CD4-positive, alpha-beta T cell treated with Interleukin-15 for 4 hours (primary cell): ENCODE data around the gene CHKA.
A peak's percentile ranks its signal among the peaks of the same experiment; 100 is the strongest.

Experiments used
- DNase-seq: peaks from one replicate; pipeline ENCODE4 v3.0.0-alpha.2; 2020; ENCODE audit warnings: low spot score

Gene CHKA

DNA sequence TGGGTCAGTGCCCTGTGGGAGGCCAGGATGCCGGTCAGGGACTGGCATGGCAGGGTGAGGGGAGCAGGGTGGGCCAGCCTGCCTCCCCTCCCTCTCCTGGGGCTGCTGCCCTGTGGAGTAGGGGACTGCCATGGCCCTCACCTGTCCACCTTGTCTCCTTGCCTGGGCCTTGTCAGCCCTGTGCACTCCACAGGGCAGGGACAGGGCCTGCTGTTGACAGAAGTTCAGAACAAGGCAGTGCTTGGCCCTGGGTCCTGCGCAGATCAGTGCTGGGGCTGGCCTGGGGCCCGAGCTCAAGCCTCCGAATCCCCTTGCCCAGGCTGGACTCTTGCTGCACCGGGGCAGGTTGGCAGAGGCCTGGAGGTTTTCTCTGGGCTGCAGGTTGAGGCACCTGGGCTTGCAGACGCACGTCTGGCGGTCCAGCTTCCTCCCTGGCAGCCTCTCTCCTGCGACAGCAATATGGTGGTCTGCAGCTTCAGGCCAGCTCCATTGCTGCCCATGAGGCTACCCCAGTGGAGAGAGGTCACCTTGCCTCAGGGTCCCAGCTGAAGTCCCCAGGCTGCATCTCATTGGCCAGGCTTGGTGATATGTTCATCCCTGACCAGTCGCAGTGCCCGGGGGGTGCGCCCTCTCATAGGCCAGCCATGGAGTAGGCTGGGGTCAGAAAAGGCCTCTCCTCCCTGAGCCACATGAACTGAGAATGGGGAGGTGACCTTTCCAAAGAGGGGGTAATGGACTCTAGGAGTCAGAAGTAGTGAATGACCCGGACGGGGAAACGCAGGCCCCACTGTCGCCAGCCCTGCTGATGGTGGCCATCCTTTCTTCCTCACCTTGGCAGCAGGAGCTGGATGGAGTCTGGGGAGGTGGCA, 21.5 kb upstream of the CHKA start:
- no peak for DNase-seq

DNA sequence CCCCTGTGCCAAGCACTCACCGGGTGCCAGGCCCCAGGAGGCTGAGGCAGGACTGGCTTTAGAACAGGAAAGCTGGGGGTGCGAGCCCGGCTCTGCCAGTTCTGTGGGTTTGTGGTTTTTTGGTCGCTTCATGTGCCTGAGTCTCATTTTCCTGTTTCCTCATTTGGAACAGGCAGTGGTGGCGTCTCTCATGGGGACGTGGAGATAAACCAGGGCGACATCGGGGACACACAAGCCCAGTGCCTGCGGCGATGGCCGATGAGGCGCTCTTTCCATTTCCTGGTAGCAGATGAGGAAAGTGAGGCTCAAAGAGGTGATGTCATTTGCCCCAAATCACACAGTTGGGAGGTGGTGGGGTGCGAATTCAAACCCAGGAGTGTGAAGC, 20.8 kb upstream of the CHKA start:
- no peak for DNase-seq

DNA sequence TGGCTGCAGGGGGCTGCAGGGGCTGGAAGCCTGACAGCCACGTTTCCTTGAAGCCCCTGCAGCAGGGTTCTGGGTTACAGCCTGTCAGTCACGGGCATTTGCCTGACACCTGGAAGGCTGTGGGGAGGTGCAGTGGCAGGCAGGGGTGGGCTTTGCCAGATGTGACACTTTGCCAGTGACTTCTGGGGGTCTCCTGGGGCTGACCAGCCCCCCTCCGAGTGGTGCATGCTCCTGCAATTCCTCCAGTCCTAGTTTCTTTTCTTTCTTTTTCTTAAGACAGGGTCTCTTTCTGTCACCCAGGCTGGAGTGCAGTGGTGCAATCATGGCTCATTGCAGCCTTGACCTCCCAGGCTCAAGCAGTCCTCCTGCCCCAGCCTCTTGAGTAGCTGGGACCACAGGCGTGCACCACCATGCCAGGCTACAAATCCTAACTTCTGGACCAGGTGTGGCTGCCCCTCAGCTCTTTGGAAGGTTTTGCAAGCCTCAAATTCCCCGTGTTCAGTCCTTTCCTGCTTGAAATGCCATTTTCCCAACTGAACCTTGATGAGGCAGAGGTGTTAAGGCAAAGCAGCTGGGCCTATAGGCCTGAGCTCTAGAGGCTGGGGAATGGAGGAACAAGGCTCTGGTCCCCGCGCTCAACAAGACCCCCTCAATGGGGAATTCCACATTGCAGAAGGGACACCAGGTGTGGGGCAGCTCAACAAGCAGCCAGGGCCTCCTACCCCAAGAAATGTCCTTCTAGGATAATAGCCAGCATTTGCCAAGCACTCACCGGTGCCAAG, 20.2 kb upstream of the CHKA start:
- no peak for DNase-seq

DNA sequence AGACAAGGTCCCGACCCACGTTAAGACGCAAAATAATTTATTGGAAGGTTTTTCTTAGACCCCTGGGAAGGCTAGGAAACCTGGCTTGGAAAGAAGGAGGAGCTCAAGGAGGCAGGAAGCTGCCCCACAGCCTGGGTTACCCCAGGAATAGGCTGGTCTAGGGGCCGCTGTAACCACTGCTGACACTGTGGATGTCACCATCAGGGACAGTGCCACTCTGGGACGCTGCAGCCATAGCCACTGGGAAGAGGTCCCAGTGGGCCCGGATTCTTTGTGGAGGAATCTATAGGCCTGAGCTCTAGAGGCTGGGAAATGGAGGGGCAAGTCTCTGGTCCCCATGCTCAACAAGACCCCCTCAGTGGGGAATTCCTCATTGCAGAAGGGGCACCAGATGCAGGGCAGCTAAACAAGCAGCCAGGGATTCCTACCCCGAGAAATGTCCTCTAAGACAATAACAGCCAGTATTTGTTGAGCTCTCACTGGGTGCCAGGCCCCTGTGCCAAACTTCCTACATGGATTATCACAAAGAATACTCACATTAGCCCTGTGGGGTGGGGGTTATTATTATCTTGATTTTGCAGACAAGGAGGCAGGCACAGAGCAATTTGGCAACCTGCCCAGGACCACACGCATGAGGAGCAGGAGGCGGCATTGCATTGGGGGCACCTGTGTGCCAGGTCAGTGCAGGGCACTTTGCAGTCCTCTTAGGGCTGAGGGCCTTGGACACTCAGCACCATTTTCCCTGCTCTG, 19.5 kb upstream of the CHKA start:
- no peak for DNase-seq

DNA sequence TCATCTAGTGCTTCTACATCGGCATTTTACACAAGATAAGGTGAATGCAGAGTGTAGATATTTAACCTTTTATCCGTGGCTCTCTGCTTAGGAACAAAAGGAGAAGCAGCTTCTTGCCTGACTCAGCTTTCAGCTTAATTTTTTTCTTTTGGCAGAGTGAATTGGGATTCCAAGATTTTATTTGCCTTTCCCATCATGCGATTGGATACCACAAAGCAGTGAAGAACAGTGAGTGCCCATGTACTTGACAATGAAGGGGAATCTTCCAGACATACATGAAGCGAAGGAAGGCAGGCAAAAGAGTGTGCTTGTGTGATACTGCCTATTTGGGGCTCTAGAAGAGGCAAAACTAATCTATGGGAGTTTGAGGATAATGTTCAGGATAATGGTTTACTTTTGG, 17.0 kb upstream of the CHKA start:
- DNase-seq: no peak

DNA sequence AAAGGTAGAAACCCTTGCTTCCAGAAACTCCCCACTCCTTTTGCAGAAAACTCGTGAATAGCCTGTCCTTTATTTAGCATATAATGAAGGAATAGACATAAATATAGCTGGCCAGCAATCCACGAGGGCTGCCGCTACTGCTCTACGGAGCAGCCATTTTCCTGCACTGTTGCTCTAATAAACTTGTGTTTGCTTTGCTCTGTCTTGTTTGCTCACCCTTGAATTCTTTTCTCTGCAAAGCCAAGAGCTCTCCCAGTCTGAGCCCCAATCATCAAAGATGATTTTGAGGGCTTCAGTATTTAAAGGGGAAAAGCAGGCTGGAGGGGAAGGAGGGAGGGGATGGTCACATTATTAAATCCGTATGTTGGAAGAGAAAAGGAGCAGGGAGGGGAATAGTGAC, 16.6 kb upstream of the CHKA start:
- DNase-seq: no peak

DNA sequence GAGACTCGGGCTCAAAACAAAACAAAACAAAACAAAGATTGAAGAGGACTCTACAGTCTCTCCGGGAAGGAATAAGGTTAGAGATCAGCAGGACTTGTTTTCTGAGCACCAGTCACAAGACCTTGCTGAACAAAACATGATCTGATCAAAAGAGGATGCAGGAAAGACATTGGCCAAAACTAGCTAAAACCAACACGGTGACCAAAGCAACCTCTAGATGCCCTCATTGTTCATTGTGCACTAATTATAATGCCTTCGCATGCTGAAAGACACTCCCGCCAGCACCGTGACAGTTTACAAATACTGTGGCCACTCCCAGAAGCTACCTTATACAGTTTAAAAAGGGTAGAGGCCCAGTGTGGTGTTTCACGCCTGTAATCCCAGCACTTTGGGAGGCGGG, 15.7 kb upstream of the CHKA start:
- DNase-seq: no peak

DNA sequence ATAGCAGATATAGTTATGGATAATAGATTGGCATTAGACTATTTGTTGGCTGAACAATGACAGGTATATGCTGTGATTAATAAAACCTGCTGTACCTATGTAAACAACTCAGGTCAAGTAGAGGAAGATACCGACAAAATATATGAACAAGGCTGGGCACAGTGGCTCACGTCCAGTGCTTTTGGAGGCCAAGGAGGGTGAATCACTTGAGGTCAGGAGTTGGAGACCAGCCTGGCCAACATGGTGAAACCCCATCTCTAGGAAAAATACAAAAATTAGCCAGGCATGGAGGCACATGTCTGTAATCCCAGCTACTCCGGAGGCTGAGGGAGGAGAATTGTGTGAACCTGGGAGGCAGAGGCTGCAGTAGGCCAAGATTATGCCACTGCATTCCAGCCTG, 14.0 kb upstream of the CHKA start:
- DNase-seq: no peak

DNA sequence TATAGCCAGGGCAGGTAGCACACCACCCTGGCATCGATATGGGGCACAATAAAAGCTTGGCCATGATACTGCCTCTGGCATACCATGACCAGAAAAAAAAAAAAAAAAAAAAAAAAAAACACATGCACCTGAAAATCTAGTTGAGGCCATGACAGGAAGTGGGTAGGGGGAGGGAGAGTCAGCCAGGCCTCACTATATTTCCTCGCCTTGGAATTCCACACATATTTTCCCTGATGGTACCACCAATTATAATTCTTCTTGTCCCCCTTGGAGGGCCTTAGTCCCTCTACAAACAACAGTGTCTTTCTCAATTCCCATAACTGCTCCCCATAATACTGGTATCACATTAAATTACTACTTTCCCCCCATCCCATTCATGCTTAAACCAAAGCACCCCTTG, 12.6 kb upstream of the CHKA start:
- DNase-seq: no peak

DNA sequence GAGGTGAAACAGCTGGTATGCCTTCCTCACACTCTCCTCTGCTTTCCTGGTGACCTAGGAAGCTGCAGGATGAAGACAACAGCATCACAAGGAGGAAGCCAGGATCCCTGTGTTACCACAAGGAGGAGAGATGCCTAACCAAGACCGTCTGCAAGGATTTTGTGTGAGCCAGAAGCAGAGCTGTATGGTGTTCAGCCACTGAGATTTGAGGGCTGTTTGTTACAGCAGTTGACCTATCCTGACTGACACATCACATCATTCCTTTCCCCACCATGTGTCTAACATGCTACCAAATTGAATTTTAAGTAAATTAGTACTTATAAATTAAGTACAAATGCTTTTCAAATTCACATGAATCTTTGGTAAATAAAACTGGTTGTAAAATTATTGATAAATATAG, 8.9 kb upstream of the CHKA start:
- no peak for DNase-seq

DNA sequence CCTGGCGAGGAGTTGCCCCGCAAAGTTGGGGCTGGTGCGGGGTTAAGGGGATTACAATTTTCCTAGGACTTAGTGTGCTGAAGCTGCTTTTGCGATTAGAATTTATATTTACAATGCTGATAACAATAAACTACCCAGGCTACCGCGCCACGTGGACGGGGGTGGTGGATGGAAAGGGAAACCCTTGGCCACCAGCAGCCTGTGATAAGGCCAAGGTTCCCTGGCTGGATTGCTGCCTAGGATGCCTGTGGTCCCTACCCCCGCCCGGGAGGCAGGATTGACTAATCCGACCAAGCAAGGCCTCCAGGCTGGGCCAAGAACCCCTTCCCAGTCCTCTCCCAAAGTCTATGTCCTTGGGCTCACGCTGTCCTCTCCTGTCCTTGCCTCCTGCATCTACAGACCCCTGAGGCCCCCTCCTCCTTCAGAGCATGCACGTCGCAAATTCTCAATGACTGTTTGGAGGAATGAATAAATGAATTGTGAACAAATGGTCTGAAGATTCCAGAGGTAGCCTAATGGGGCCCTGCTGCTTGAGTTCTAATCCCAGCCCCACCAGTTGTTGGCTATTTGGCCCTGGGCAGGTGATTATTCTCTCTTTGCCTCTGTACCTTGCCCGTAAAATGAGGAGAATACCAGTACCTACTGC, 7.6 kb upstream of the CHKA start:
- DNase-seq: no peak

DNA sequence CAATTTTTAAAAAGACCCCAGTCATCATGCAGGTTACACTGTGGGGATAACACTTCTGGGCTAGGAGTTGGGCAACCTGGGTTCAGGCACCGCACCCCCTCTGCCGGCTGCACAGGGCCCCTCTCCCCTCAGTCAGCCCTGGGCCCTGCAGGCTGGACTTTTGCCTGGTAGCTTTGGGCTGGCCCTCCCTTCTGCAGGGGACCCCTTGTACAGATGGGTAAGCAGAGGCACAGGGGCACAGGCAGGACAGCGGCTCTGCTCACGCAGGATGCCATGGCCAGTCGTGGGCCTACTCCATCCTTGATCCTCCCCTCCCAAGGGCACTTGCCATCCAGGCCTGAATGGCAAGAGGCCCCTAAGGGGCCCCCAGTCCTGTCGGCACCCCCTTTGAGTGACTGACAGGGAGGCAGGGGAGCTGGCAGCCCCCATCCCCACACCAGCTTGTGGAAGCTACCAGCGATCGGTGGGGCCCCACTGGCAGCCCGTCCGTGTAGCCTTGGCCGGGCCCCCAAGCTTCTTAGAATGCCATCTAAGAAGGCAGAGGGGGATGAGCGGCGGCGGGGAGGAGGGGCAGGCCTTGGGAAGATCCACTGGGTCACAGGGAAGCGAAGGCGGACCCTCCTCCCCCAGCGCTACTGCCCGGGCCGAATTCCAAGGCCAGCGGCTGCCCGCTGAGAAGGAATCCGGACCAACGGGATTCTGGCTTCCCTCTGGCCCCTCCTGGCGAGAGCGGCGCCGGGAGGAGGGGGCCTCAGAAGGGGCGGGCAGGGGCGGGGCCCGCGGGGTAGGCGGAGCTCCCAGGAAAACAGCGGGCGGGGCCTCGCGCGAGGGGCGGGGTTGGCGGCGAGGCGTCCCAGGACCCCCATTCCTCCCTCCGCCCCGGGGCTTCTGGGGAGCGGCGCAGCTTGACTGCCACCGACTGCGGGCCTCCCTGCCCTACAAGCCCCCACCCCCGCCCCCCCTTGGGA, 6.8 kb upstream of the CHKA start:
- DNase-seq: no peak

DNA sequence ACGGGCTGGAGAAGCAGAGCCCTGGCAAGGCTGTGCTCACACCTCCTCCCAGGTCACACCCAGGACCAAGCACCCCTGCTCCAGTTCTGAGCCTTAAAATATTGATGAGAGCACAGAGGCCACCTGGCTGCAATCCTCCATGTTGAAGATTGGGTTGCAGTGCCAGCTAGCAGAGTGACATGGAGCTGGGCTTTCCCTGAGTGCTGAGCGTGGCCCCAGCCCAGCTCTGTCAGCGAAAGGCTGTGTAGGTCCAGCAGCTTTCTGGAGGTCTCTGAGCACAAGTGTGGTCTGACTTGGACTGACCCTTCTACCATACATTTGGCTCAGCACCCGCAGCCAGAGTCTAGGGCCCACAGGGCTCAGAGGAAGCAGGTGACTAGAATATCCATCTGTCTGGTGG, 4.0 kb upstream of the CHKA start:
- DNase-seq: no peak

DNA sequence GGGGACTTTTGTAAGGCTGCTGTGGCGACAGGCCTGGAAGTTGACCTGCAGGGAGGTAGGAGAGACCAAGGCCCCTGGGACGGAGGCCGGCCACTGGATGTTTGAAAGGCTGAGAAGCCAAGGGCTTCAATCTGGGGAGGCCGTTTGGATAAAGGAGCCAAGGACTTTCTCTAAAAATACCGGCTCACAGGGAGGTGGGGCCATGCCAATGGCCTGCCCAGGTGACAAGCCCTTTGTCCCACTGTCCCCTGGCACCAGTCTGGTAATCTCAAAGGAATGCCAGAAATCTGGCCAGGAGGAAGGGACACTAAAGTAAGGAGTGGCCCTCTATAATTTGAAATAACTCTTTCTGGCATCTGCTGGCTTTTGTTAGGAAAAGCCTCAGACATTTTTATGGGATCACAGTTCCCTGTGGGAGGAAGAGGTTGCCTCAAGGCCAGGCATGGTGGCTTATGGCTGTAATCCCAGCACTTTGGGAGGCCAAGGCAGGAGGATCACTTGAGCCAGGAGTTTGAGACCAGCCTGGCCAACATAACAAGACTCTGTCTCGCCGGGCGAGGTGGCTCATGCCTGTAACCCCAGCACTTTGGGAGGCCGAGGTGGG, 1.9 kb upstream of the CHKA start:
- no peak for DNase-seq

DNA sequence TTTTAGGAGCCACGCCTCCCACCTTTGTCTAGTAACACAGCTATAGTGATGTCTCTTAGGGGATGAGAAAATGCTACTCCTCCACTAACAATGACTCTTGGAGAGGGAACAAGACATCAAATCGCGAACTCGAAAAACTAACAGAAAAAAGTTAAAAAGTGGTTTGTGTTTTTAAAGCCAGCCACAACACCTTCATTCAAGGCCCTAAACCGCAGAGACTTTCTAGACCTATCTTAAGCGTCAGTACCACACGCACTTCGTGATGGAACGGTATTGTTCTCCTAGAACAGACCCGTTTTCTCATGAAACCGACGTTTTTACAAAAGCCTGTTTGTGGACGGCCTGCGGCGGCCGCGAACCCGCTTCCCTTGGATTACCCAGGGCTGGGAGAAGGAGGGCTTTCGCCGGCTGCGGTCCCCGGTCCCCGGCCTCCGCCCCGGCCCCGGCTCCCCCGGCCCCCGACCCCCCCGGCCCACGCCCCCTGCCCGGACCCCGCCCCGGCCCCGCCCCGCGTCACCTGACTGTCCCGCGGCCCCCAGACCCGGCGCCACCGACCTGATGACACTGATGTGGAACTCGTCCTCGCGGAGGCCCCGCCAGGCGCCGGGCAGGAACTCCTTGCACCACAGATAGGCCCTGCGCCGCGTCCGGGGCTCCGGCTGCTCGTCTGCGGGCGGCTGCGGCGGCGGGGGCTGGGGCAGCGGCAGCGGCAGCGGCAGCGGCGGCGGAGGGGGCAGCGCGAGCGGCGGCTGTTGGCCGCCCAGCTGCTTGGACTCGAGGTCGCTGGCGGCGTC, 718 bp downstream of the CHKA start:
- peak; percentile 7 for DNase-seq

DNA sequence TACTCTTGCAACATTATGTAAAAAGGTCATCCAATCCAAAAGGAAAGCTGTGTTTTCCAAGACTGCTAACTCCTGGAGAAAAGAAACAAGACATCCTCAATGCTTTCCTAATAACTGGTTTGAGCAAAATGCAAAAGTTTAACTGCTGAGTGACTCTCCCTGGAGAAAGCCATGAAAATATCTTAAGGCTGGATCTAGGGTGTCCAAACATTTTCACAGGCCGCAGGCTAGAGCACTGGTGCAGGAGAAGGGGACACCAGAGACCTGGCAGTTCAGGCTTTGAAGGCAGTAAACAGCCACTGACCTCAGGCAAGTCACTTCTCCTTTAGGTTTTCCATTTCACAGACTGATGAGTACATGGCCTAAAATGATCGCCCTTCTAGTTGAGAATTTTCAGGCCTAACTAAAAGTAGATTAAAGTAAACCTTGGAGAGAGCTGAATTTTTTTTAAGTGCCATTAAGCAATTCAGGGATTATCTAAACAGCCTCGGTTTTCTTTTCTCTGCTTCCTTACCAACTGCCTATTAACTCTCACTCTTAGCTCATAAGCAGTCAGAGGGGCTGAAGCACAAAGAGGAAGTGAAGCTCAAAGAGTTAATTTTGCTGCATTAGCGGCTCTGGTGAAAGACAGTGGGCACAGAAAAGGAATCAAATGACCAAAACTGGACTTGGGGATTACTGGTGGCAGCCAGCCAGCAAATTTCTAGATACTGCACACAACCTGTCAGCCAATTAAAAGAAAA, 2.3 kb downstream of the CHKA start:
- no peak for DNase-seq

DNA sequence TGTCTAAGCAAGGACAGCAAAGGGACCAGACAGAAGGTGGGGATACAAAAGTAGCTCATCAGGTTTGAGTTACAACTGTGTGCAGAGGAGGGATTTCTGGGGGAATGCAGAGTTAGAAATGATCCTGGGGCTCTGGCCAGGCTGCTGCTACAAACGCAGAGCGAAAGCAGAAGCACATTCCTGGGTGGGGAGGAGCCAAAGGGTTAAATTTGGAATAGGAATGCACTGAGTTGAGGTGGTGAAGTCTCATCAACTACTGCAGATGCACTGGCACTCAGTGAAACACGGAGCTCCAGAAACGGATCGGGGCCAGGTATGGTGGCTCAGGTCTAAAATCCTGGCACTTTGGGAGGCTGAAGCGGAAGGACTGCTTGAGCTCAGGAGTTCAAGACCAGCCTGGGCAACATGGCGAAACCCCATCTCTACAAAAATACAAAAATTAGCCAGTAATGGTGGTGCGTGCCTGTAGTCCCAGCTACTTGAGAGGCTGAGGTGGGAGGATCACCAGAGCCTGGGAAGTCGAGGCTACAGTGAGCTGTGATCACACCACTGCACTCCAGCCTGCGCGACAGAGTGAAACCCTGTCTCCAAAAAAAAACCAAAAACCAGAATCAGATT, 3.2 kb downstream of the CHKA start:
- DNase-seq: no peak

DNA sequence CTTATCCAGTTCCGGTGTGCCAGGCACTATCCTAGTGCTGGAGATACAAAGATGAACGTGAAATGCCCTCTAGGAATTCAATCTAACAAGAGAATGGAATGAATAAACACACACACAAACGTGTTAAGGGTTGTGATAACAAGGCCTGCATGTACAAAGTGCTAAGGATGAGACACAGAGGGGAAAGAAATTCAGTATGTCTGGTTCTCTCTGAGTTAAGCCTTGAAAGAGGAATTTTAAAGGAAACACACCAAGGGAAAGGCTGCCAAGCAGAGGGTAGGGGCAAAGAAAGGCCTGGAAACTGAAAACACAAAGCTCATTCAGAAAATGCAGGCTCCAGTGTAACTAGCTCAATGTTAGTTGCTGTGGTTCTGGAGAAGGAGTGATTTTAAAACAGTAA, 4.2 kb downstream of the CHKA start:
- DNase-seq: no peak

DNA sequence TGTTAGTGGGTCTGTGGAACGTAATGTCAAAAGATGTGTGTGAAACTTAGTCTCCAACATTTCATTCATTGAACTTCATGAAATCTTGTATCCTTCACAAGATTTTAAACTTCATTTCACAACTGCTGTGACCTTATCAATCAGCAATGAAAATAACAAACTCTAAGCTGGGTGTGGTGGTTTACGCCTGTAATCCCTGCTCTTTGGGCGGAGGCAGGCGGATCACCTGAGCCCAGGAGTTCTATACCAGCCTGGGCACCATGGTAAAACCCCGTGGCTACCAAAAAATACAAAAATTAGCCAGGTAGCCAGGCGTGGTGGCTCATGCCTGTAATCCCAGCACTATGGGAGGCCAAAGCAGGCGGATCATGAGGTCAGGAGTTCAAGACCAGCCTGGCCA, 5.1 kb downstream of the CHKA start:
- DNase-seq: no peak
